GM19372 (cell line): ENCODE data around the gene NDRG4.

Experiments used
- ATAC-seq: cut with Tn5 transposase; IDR thresholded peaks from one replicate; pipeline ENCODE4 v1.9.1; 2021; ENCODE audit warnings: mild to moderate bottlenecking, low read depth, moderate library complexity; ENCODE audit not compliant: unreplicated experiment

NDRG4 gene

GRCh38 chr16:58499615-58500351, at the start of gene NDRG4:
TSS of gene NDRG4 (plus strand) at chr16:58500143. CDS start at chr16:58500249, 106 bp downstream.
- no peak for ATAC-seq

- ATAC-seq: no peak
These were observed 49.4 kb upstream of the NDRG4 start for GRCh38 chr16:58450590-58450989.

- ATAC-seq: no peak
These were observed 48.7 kb upstream of the NDRG4 start for GRCh38 chr16:58451265-58451689.

GRCh38 chr16:58451945-58452401, 48.0 kb upstream of the NDRG4 start:
- ATAC-seq: no peak

GRCh38 chr16:58452640-58453039, 47.3 kb upstream of the NDRG4 start:
- ATAC-seq: no peak

- no peak for ATAC-seq
These were observed 45.8 kb upstream of the NDRG4 start for GRCh38 chr16:58454178-58454577.

GRCh38 chr16:58454856-58455255, 45.1 kb upstream of the NDRG4 start:
- ATAC-seq: no peak

GRCh38 chr16:58455750-58456149, 44.2 kb upstream of the NDRG4 start:
- ATAC-seq: no peak

- no peak for ATAC-seq
These were observed 43.8 kb upstream of the NDRG4 start for GRCh38 chr16:58456193-58456592.

- ATAC-seq: no peak
These were observed 41.2 kb upstream of the NDRG4 start for GRCh38 chr16:58458606-58459343.

- ATAC-seq: no peak
These were observed 40.4 kb upstream of the NDRG4 start for GRCh38 chr16:58459344-58460218.

- no peak for ATAC-seq
These were observed 39.7 kb upstream of the NDRG4 start for GRCh38 chr16:58460219-58460610.

- ATAC-seq: no peak
These were observed 38.9 kb upstream of the NDRG4 start for GRCh38 chr16:58461056-58461455.

GRCh38 chr16:58461640-58462039, 38.3 kb upstream of the NDRG4 start:
- ATAC-seq: no peak

GRCh38 chr16:58462089-58462488, 37.9 kb upstream of the NDRG4 start:
- no peak for ATAC-seq

- no peak for ATAC-seq
These were observed 37.4 kb upstream of the NDRG4 start for GRCh38 chr16:58462499-58462996.

- no peak for ATAC-seq
These were observed 36.7 kb upstream of the NDRG4 start for GRCh38 chr16:58462997-58463941.

GRCh38 chr16:58464047-58464915, 35.7 kb upstream of the NDRG4 start:
- no peak for ATAC-seq
